Loucy (cell line): ENCODE results near the gene TMEM259.

Experiments
- EZH2phosphoT487 ChIP-seq: fragments of 200-600 bp; IDR thresholded peaks from 2 replicates; pipeline ENCODE4 v1.6.1; 2018; ENCODE audit warnings: antibody characterized with exemption, mild to moderate bottlenecking, moderate library complexity, borderline replicate concordance
- TF ChIP-seq, protein P1 (sequence below): fragments of 200-600 bp; sonication (generic); conservative IDR thresholded peaks from 2 replicates; pipeline ENCODE4 v1.5.1; 2014; ENCODE audit warnings: mild to moderate bottlenecking, antibody characterized with exemption, low read length

DNA sequence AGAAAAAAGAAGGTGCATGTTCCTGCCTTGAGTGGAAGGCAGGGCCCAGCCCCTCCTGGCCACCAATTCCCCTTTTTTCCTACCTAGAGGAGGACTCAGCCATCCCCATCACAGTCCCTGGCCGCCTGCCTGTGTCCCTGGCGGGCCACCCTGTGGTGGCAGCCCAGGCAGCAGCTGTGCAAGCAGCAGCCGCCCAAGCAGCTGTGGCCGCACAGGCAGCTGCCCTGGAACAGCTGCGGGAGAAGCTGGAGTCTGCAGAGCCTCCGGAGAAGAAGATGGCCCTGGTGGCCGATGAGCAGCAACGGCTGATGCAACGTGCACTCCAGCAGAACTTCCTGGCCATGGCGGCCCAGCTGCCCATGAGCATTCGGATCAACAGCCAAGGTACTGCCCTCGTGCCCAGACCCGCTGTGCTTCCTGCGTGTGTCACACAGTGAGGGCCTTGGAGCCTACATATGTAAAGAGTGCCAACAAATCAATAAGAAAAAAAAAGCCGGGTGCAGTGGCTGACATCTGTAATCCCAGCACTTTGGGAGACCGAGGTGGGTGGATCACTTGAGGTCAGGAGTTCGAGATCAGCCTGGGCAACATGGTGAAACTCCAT, 54.3 kb downstream of the TMEM259 start:
- TF ChIP-seq, protein P1, sequence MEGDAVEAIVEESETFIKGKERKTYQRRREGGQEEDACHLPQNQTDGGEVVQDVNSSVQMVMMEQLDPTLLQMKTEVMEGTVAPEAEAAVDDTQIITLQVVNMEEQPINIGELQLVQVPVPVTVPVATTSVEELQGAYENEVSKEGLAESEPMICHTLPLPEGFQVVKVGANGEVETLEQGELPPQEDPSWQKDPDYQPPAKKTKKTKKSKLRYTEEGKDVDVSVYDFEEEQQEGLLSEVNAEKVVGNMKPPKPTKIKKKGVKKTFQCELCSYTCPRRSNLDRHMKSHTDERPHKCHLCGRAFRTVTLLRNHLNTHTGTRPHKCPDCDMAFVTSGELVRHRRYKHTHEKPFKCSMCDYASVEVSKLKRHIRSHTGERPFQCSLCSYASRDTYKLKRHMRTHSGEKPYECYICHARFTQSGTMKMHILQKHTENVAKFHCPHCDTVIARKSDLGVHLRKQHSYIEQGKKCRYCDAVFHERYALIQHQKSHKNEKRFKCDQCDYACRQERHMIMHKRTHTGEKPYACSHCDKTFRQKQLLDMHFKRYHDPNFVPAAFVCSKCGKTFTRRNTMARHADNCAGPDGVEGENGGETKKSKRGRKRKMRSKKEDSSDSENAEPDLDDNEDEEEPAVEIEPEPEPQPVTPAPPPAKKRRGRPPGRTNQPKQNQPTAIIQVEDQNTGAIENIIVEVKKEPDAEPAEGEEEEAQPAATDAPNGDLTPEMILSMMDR, result no peak
- TF ChIP-seq EZH2phosphoT487, result no peak
